PC-3 (cell line): ENCODE measurements around the gene TSTD2.

Source experiments
- EZH2 ChIP-seq: fragments of 300-600 bp; sonication (generic); IDR thresholded peaks from one replicate; pipeline ENCODE4 v1.6.1; 2017; ENCODE audit warnings: antibody characterized with exemption, mild to moderate bottlenecking, low read length; ENCODE audit not compliant: unreplicated experiment
- TF ChIP-seq, protein P1 (sequence below): fragments of 300-600 bp; sonication (generic); conservative IDR thresholded peaks from 2 replicates; pipeline ENCODE4 v1.5.1; 2017; ENCODE audit warnings: antibody characterized with exemption, low read depth, mild to moderate bottlenecking, low read length

DNA sequence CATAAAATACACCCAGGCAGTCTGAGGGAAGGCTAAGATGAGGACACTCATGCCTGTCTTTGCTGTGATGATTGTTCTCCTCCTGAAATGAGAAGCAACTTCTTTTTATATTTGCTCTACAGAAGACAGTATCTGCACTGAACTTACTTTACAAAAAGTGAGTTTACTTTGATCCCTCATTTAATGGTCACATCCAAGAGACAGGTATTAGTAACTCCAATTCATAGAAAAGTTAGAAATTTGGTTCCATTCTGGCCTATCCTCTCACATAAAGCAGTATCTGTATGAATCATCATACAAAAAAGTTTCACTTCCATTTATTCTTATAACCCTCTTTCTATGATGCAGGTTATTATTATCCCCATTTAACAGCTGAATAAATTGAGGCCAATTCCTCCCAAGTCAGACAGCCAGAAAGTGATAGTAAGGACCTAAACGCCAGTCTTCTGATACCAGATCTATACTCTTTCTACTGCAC is 15.2 kb downstream of the TSTD2 start:
- TF ChIP-seq, protein P1, sequence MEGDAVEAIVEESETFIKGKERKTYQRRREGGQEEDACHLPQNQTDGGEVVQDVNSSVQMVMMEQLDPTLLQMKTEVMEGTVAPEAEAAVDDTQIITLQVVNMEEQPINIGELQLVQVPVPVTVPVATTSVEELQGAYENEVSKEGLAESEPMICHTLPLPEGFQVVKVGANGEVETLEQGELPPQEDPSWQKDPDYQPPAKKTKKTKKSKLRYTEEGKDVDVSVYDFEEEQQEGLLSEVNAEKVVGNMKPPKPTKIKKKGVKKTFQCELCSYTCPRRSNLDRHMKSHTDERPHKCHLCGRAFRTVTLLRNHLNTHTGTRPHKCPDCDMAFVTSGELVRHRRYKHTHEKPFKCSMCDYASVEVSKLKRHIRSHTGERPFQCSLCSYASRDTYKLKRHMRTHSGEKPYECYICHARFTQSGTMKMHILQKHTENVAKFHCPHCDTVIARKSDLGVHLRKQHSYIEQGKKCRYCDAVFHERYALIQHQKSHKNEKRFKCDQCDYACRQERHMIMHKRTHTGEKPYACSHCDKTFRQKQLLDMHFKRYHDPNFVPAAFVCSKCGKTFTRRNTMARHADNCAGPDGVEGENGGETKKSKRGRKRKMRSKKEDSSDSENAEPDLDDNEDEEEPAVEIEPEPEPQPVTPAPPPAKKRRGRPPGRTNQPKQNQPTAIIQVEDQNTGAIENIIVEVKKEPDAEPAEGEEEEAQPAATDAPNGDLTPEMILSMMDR, result no peak
- TF ChIP-seq EZH2, result no peak
